ENCODE measurements around the gene STIMATE. TPM values are rescaled to one million over a fixed set of nuclear protein-coding genes. Genes with fewer than 3 reads are reported as not detected.

STIMATE gene
- total and polyA plus RNA-seq, 2 of the 4 experiments (the other 2 are of a cell fraction), result 10.6 to 17.8 TPM

GRCh38 chr3:52894756-52895155 is 2.6 kb downstream of the STIMATE start:
- 87% methylated on average over 3 of the region's 10 CpGs; no CpG with 5 or more reads in 1 of the 2 experiments for WGBS, 2 experiments (ENCODE audit: extremely low coverage in 2 of 2, insufficient read length in 1 of 2)
- no peak overlapping the region for H3K27ac ChIP-seq (ENCODE audit: insufficient read depth, low read length)
- no peaks in the 10 kb centered on the region for H3K9me3 ChIP-seq (ENCODE audit: control insufficient read depth, insufficient read depth, low read length)
- H3K27me3 ChIP-seq (ENCODE audit: control insufficient read depth, insufficient read depth, low read length), result no peaks in the 10 kb centered on the region
- no peak overlapping the region for H2AK5ac ChIP-seq (ENCODE audit: low read depth, low read length)
- H3K4me1 ChIP-seq (ENCODE audit: control insufficient read depth, insufficient read depth, low read length), result peaks cover 18% of the 10 kb centered on the region
- no peak overlapping the region for H2BK15ac ChIP-seq (ENCODE audit: low read depth, low read length)
- no peak overlapping the region for H3K18ac ChIP-seq (ENCODE audit: low read depth, low read length)
- H3K4me3 ChIP-seq (ENCODE audit: insufficient read depth, low read depth, low read length), result no peak overlapping the region
- no peak overlapping the region for H3K23ac ChIP-seq (ENCODE audit: low read depth, low read length)
- no peak overlapping the region for H4K91ac ChIP-seq (ENCODE audit: insufficient read depth, low read depth, low read length)
- no peak for TF ChIP-seq RCOR1 (IDR thresholded peaks at IDR 0.05; ENCODE audit: insufficient replicate concordance, low read length)
- TF ChIP-seq CEBPB (IDR thresholded peaks at IDR 0.05; ENCODE audit: low read depth, low read length), result no peak
- TF ChIP-seq NFE2L2 (IDR thresholded peaks at IDR 0.05; ENCODE audit: low read depth, low read length), result no peak
- no peak for TF ChIP-seq MXI1 (IDR thresholded peaks at IDR 0.05; ENCODE audit: borderline replicate concordance, low read depth, low read length)
- TF ChIP-seq RAD21 (IDR thresholded peaks at IDR 0.05; ENCODE audit: low read length), result no peak
- no peak for TF ChIP-seq BHLHE40 (IDR thresholded peaks at IDR 0.05; ENCODE audit: low read depth, low read length)
- no peak for ATAC-seq (ENCODE audit: low read depth)
- H3K4ac ChIP-seq (ENCODE audit: low read depth, low read length), result no peak overlapping the region
- 0 out of 2 replicates have a peak, but pooled peaks cover 3% of the 10 kb centered on the region for H4K20me1 ChIP-seq (ENCODE audit: insufficient read depth, low read length)
- no peak overlapping the region for H2BK5ac ChIP-seq (ENCODE audit: low read depth, low read length, poor library complexity, severe bottlenecking)
- no peak overlapping the region for H2AK9ac ChIP-seq (replicated peaks; ENCODE audit: low read depth, low read length, poor library complexity)
- no peak for DNase-seq
- no peak overlapping the region for H2BK120ac ChIP-seq (ENCODE audit: low read depth, low read length)
- H4K5ac ChIP-seq (ENCODE audit: low read depth, low read length), result no peak overlapping the region
- H2BK20ac ChIP-seq (ENCODE audit: low read depth, low read length), result no peak overlapping the region
- ChIA-PET POLR2A (ENCODE audit: unreplicated experiment) (no interaction called here), CTCF (no interaction called here)
- dilution Hi-C loops (cut with HindIII; ENCODE audit: low sequenced_read_pairs, unreplicated experiment) (no loop called here), intact Hi-C loops (cut with micrococcal nuclease) (no loop called here), in situ Hi-C loops (cut with MboI; ENCODE audit: low sequenced_read_pairs) (no loop called here)
- no TSS peak for BruUV-seq (replicated peaks)
- no peaks in the 10 kb centered on the region for H3K36me3 ChIP-seq (ENCODE audit: control insufficient read depth, insufficient read depth, low read length)
- H3K14ac ChIP-seq (replicated peaks; ENCODE audit: low read depth, low read length), result no peak overlapping the region
- H3K9ac ChIP-seq (ENCODE audit: low read depth, low read length), result no peak overlapping the region
- no peak overlapping the region for H3K4me2 ChIP-seq (ENCODE audit: low read depth, low read length)
- peaks cover 17% of the 10 kb centered on the region for H3K9me1 ChIP-seq (ENCODE audit: insufficient read depth, low read length)
- no peak overlapping the region for H3K56ac ChIP-seq (ENCODE audit: extremely low read depth, insufficient read depth, low read length)
- no peak overlapping the region for H4K8ac ChIP-seq (ENCODE audit: low read depth in 2 of 2, low read length in 2 of 2)
- H3K79me1 ChIP-seq (ENCODE audit: low read depth in 1 of 2, low read length in 2 of 2), result peaks cover 23 to 62% of the 10 kb centered on the region in 2 experiments
- no peak overlapping the region for H2AFZ ChIP-seq (replicated peaks; ENCODE audit: low read length, poor library complexity)

Measured in IMR-90 (cell line).